A549 (cell line): ENCODE data around the gene SORD.

Source experiments
- CEBPB ChIP-seq, 2 experiments: fragments of >200 bp in 1 of 2; sonication (Bioruptor Twin) in 1 of 2; formaldehyde crosslinking in 1 of 2; IDR thresholded peaks; 2 replicates each; pipeline ENCODE4 v1.6.1; 2012 to 2016
- CHD2 ChIP-seq: fragments of 150-350 bp; IDR thresholded peaks from 2 replicates; pipeline ENCODE4 v1.6.1; 2014; ENCODE audit warnings: low read length; ENCODE audit not compliant: partially characterized antibody
- EP300 ChIP-seq, 2 experiments: fragments of >200 bp; sonication (Bioruptor Twin); formaldehyde crosslinking; IDR thresholded peaks; 2 replicates in 1 of 2; 3 replicates in 1 of 2; pipeline ENCODE4 v1.6.1; 2016 to 2017
- GATA3 ChIP-seq: IDR thresholded peaks from 2 replicates; pipeline ENCODE4 v1.6.1; 2012; ENCODE audit warnings: borderline replicate concordance
- KDM5A ChIP-seq: fragments of 200-600 bp; sonication (generic); IDR thresholded peaks from 2 replicates; pipeline ENCODE4 v1.6.1; 2016; ENCODE audit warnings: antibody characterized with exemption, mild to moderate bottlenecking
- MAX ChIP-seq: IDR thresholded peaks from 2 replicates; pipeline ENCODE4 v1.6.1; 2012
- MYC ChIP-seq: IDR thresholded peaks from 2 replicates; pipeline ENCODE4 v1.6.1; 2012; ENCODE audit warnings: mild to moderate bottlenecking, inconsistent platforms, low read length, improper control_type of control experiment, borderline replicate concordance
- NFE2L2 ChIP-seq: fragments of 150-350 bp; conservative IDR thresholded peaks from 2 replicates; pipeline ENCODE4 v1.6.1; 2014; ENCODE audit warnings: low read length
- POLR2A ChIP-seq: IDR thresholded peaks from 2 replicates; pipeline ENCODE4 v1.6.1; 2012; ENCODE audit warnings: mild to moderate bottlenecking, low read length
- RCOR1 ChIP-seq: fragments of 150-350 bp; IDR thresholded peaks from 2 replicates; pipeline ENCODE4 v1.6.1; 2014; ENCODE audit warnings: antibody characterized with exemption, low read length, low read depth
- REST ChIP-seq: fragments of 200-600 bp; sonication (generic); IDR thresholded peaks from 2 replicates; pipeline ENCODE4 v1.6.1; 2016; ENCODE audit warnings: antibody characterized with exemption, mild to moderate bottlenecking, moderate library complexity
- ZSCAN20 ChIP-seq: fragments of 250-450 bp; sonication (Bioruptor Pico); IDR thresholded peaks from 2 replicates; pipeline ENCODE4 v1.8.0; 2022; ENCODE audit warnings: mild to moderate bottlenecking, moderate library complexity
- TF ChIP-seq, protein P1 (sequence below): fragments of >200 bp; sonication (Bioruptor Twin); formaldehyde crosslinking; IDR thresholded peaks from 3 replicates; pipeline ENCODE4 v1.5.1; 2016
- TF ChIP-seq, protein P2 (sequence below): fragments of 250-450 bp; sonication (Bioruptor Pico); IDR thresholded peaks from 2 replicates; pipeline ENCODE4 v1.5.0; 2021; ENCODE audit warnings: mild to moderate bottlenecking, moderate library complexity, borderline replicate concordance

GRCh38 chr15:45064386-45064785 is 41.4 kb downstream of the SORD start:
- TF ChIP-seq, protein P1, sequence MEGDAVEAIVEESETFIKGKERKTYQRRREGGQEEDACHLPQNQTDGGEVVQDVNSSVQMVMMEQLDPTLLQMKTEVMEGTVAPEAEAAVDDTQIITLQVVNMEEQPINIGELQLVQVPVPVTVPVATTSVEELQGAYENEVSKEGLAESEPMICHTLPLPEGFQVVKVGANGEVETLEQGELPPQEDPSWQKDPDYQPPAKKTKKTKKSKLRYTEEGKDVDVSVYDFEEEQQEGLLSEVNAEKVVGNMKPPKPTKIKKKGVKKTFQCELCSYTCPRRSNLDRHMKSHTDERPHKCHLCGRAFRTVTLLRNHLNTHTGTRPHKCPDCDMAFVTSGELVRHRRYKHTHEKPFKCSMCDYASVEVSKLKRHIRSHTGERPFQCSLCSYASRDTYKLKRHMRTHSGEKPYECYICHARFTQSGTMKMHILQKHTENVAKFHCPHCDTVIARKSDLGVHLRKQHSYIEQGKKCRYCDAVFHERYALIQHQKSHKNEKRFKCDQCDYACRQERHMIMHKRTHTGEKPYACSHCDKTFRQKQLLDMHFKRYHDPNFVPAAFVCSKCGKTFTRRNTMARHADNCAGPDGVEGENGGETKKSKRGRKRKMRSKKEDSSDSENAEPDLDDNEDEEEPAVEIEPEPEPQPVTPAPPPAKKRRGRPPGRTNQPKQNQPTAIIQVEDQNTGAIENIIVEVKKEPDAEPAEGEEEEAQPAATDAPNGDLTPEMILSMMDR, result no peak
- TF ChIP-seq, protein P2, sequence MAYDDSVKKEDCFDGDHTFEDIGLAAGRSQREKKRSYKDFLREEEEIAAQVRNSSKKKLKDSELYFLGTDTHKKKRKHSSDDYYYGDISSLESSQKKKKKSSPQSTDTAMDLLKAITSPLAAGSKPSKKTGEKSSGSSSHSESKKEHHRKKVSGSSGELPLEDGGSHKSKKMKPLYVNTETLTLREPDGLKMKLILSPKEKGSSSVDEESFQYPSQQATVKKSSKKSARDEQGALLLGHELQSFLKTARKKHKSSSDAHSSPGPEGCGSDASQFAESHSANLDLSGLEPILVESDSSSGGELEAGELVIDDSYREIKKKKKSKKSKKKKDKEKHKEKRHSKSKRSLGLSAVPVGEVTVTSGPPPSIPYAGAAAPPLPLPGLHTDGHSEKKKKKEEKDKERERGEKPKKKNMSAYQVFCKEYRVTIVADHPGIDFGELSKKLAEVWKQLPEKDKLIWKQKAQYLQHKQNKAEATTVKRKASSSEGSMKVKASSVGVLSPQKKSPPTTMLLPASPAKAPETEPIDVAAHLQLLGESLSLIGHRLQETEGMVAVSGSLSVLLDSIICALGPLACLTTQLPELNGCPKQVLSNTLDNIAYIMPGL (CRISPR knock-in tag), result no peak
- no peak for TF ChIP-seq MAX
- no peak for TF ChIP-seq REST
- no peak for TF ChIP-seq POLR2A
- TF ChIP-seq MYC, result no peak
- no peak for TF ChIP-seq EP300 (IDR thresholded peaks at IDR 0.05)
- no peak for TF ChIP-seq RCOR1
- TF ChIP-seq ZSCAN20 (CRISPR knock-in tag), result no peak
- no peak for TF ChIP-seq NFE2L2
- no peak for TF ChIP-seq CEBPB (IDR thresholded peaks at IDR 0.05)
- TF ChIP-seq CHD2, result no peak
- TF ChIP-seq KDM5A, result no peak
- TF ChIP-seq GATA3, result no peak
